ENCODE results near the gene SRF.

DNA sequence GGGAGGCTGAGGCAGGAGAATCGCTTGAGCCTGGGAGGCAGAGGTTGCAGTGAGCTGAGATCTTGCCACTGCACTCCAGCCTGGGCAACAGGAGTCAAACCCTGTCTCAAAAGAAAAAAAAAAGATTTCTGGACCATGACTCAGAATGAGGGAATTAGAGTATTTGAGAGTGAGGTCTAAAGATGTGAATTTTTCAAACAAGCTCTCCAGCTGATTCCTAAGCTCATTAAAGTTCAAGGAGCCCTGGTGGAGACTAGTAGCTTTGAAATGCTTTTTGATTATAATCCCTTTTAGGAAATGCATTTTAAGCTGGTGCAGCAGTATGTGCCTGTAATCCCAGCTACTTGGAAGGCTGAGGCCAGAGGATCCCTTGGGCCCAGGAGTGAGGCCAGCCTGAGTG is 21.8 kb upstream of the SRF start:
- TF ChIP-seq POLR2A (IDR thresholded peaks at IDR 0.05) = no peak
- TF ChIP-seq, protein P1, sequence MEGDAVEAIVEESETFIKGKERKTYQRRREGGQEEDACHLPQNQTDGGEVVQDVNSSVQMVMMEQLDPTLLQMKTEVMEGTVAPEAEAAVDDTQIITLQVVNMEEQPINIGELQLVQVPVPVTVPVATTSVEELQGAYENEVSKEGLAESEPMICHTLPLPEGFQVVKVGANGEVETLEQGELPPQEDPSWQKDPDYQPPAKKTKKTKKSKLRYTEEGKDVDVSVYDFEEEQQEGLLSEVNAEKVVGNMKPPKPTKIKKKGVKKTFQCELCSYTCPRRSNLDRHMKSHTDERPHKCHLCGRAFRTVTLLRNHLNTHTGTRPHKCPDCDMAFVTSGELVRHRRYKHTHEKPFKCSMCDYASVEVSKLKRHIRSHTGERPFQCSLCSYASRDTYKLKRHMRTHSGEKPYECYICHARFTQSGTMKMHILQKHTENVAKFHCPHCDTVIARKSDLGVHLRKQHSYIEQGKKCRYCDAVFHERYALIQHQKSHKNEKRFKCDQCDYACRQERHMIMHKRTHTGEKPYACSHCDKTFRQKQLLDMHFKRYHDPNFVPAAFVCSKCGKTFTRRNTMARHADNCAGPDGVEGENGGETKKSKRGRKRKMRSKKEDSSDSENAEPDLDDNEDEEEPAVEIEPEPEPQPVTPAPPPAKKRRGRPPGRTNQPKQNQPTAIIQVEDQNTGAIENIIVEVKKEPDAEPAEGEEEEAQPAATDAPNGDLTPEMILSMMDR (IDR thresholded peaks at IDR 0.05) = no peak
